Activated gamma-delta T cell (primary cell): ENCODE measurements around the gene KRT77.
"Not testable (repeated sequence)": the region's sequence is repeated elsewhere in the genome, so short reads cannot be mapped to it uniquely, and the experiment has no call there.

Source experiments
- DNase-seq: peaks from one replicate; lab custom pipeline; 2025; lab: John Stamatoyannopoulos, UW

The KRT77 gene

DNA sequence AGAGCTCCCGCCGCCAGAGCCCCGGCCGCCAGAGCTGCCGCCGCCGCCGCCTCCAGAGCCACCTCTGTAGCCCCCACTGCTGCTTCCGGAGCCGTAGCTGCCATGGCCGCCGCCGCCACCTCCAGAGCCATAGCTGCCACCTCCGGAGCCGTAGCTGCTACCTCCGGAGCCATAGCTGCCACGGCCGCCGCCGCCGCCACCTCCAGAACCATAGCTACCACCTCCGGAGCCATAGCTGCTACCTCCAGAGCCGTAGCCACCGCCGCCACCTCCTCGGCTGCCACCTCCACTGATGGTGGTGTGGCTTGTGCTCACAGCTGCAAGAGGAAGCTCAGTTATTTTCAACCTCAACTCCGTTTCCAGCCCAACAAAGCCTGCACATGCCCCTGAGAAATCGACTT, 28.0 kb downstream of the KRT77 start:
- DNase-seq: no peak

DNA sequence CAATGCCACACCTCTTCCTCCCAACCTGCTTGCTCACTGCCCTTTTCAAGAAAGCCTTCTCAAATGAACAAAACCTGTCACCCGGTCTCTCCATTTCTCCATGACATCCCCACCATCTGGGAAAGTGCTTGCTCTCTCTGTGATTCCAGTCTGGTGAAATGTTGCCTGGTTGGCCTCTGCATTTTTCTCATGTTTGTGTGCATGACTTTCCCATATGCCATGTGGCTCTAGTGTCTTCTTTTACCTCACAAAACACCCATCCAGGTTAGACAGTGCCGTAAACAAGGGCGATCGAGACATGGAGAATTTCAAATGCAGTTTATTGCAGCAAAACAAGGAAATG, 28.9 kb downstream of the KRT77 start:
- no peak for DNase-seq

DNA sequence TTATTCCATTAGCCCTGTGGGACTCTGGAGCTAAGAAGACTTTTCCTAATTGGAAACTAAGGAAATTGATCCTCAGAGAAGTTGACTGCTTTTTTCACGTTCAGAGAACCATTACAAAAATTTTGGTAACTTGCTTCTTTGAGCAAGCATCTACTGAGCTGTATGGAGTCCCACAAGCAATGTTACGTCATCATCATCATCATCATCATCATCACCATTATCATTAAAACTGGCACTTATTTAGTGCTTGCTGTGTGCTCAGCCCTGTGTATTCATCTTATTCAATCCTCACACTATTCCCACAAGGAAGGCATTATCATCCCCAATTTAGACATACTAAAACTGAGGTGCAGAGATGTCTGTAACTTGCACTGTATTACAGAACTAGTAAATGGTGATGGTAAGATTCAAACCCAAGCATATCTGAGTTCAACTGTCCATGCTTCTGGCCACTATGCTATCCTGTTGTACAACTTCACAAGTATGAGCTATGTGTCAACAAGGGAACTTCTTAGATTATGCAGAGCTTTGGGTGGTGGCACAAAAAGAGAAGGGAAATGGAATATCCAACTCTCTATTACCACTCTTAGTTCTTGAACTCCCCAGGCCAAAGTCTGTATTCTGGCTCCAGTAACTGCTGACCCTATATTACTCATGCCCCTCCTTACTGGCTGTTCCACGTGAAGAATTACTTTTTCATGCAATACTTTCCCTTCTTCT, 29.5 kb downstream of the KRT77 start:
- no peak for DNase-seq

DNA sequence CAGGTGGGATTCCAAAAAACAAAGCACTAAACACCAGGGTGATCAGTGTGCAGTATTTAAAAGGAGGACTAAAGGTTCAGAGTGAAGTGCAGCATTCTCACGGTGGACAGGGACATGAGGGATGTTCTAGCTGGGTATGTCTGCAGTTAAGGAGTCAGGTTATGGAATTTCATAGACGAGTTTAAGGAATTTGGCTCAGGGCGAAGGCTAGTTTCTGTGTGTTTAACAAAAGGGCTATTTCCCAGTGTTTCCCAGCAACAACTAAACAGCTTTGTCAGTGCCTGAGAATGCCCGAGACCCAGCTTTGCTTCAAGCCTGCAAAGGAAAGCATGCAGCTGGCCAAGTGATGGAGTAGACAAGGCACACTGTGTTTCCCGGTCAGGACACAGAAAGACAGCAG, 30.1 kb downstream of the KRT77 start:
- no peak for DNase-seq

DNA sequence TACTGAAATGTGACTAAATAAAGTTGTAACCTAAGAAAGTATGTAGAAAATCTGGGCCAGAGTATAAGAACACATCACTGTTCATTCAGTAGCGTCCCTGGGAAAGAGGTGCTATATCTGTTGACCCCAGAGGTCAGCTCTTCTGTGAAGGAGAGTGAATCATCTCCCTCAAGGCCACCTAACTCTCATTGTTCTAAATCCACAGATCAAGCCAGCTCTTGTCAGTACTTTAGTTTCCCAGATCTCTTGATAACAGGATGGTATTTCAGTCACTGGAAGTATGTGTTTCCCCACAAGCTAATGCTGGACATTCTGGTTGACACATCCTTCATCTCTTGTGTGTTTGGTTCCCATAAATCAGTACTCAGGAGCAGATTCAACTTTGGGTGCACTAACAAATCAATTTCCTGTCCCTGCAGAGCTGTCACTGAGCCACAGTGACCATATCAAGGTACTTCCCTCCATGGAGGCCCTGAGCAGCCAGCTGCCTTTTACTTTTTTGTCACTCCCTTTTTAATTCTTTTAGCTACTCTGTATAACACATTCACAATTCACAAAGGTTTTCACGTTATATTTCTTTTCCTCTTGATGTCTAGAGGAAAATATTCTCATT, 30.9 kb downstream of the KRT77 start:
- DNase-seq: no peak

DNA sequence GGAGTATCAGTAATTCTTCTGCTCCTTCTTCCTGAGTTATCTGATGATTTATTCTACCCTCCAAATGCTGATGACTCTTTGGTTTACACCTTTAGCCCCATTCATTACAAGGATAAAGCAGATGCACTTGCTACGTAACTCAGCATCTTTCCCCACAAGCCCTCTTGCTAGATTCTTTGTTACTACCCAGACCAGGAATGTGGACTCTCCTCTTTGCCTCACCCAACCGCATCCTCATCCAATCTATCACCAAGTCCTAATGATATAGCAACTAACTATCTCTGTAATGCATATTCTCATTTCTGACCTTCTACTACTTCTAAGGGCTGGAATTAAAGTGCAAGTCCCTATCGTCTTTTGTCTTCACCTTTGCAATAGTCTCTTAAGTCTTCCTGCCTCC, 32.4 kb downstream of the KRT77 start:
- DNase-seq: no peak

DNA sequence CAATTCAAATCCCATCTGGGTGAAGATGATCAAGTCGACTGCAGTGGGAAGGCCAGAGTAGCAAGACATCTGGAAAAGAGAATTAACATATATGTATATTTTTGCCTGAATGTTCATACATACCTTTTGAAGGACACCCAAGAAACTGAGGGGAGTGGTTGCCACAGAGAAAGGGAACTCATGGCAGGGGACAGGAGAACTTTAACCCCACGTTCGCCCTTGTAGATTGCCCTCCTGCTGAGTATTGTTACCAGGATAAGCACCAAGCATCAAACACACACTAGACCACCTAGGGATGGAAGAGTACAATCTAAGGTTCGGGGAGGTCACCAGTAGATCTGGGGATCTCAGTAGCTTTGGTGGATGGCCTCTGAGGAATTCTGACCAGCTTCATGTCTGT, 32.8 kb downstream of the KRT77 start:
- no peak for DNase-seq

DNA sequence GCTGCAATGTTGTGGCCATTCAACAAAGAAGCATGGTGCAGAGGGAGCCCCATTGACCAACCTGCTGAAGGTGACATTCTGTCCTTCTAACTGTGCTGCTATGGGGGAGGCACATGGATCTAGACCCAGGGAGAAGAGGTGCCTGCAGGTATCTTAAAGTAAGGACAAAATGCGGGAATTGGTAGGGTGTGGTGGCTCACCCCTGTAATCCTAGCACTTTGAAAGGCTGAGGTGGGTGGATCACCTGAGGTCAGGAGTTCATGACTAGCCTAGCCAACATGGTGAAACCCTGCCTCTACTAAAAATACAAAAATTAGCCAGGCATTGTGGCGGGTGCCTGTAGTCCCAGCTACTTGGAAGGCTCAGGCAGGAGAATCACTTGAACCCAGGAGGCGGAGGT, 33.4 kb downstream of the KRT77 start:
- not testable (repeated sequence) for DNase-seq

DNA sequence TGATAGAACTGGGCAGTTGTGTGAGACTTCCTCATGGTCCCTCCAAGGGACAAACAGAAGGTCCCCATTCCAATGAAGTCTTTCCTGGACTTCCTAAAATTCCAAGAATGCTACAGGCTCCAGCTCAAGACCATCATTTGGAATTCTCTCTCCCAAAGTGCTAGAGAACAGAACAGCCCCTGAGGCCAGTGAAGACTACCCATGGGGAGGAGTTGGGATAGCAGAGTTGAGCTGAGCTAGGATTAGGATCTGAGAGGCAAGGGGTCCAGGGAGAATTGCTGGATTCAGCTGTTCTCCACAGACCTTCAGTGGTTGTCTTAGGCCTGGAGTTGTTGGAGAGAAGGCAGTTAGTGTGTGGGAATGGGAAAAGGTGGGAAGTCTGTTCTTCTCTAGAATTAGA, 33.9 kb downstream of the KRT77 start:
- DNase-seq: no peak

DNA sequence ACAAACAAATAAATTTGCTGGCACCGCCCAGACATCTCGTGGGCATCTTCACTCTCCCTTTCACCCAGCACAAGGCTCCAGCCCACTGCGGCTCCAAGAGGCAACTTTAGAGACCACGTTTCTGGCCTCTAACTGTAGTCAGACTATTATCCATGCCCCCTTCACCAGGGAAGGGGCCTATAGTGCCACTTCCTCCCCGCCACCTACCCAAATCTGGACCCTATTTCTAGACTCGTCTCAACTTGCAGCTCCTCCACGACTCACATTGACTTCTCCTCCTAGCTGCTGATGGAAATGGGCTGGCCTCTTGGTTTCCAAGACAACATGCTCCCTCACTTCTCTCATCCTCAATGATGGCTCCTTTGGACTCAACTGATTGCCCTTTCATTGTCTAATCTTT, 35.4 kb downstream of the KRT77 start:
- no peak for DNase-seq

DNA sequence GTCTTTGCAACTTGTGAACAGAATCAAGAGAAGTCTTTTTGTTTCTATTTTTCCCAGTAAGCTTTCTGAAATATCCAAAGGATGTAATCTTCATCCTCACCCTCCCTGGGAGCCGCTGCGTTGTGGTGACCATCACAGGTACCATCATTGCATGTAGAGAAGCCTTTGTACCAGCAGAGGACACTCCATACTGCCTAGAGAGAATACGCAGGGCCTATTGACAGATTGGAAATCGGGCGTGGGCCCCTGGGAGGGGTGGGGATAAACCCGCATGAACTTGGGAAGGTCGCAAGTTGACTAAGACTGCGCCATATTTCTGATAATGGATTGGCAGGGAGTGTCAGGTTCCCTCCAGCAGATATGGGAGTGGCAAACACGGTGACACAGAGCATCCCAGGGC, 35.8 kb downstream of the KRT77 start:
- DNase-seq: no peak

DNA sequence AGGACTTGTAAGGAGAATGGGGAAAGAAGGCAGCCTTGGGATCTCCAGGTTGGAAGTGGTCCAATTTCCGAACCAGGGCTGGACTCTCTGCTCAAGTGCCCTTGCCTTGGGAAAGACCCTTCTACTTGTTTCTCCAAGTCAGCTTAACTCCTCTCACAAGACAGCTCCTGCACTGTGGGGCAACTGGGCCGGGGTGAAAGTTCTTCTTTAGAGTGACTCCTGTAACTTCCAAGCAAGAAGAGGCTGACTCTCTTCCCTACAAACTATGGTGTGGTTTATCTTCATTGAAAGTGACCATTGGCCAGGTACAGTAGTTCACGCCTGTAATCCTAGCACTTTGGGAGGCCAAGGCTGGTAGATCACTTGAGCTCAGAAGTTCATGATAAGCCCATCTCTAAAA, 36.9 kb downstream of the KRT77 start:
- DNase-seq: no peak

DNA sequence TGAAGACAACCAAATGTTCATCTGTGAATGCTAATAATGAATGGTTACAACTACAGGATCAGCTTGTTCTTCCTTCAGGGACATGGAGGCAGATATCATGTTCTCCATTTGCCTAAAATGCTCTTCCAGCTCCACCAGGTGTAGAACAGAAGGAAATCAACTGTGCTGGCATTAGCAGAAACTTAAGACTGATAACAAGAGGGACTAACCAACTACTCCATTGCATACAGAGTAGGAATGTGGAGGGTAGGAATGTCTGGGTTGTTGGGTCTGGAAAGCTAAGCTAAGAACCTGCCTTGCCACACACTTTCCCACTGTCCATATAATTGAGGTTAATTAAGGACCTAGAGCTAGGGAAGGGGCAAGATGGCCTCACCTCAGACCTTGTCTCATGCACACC, 39.9 kb downstream of the KRT77 start:
- DNase-seq: no peak

DNA sequence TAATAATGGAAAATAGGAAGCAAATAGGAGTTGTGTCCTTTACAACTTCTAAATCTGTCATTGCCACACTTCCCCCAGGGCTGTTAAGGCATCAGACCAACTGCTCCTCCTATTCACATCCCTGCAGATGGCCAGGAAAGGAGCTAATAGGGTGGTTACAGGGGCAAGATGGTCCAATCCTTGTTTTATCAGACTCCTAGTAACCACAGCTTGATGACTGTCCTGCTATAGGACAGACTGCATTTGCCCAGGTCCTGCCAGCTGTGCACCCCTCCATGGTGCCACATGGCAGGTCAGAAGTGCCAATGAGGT, 40.5 kb downstream of the KRT77 start:
- DNase-seq: no peak

DNA sequence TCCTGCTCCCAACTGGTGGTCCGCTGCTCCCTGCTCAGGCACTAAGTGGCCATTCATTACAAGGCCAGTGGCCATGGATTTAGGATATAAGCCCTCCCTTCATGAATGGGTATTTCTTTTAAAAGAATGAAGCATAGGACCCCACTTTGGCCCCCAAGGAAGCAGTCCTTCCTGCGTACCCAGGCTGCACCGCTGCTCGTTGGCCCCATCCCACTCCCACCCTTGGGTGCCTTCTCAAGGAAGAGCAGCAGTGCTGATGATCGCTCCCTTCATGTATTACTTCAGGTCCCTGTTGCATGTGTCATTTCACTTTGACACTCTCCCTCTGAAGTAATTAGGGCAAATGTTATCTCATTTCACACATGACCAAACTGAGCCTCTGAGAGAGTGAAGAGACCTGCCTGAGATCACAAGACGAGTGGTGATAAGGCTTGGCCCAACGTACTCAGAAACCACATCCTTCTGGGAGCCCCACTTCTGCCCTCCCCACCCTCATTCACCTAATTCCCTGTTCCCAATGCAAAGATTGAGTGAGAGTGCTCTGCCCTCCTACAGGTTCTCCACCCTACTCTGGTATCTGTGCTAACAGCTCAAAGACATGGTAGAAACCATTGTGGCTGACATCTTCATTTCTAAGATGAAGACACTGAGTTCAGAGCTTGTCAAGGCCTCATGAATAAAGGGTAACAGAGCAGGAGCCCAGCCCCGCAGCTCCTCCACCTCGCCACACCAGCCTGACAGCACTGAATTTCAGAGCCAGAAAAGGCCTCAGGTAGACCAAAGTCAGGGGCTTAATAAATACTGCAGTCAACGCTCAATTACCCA, 41.0 kb downstream of the KRT77 start:
- no peak for DNase-seq

DNA sequence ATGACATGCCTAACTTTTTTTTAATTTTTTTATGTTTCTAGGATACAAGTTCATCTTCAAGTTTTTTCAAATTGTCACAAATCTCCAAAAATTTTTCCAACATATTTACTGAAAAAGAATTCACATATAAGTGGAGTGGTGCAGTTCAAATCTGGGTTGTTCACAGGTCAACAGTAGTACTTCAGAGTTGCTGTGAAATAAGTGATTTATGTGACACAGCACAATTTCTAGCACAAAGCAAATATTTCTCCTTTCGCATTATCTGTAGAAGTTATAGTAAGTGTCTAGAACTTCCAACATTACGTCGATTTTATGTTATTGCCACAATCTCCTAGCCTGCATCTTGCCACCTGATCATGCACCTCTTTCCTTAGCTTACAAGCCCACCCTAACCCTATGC, 41.7 kb downstream of the KRT77 start:
- no peak for DNase-seq

DNA sequence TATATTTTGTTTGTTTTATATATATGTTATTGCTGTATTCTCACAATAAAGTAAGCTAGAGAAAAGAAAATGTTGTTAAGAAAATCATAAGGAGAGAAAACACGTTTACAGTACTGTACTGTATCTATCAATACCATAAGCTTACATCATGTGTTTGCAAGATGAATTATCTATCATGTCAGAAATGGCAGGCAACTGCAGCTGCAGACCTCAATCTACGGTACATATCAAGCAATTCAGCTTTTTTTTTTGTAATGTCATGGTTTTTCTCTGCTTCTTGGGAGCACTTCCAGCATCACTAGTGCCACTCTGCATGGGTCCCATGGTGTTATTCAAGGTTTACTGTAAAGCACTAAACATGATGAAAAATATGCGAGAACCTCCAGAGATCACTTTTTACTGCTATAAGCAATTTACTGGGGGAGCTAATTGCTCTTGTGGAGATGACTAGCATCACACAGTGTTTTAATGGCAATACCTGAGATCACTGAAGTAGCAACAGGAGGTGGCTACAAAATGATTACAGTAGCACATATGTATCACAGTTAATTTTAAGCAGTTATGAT, 42.3 kb downstream of the KRT77 start:
- DNase-seq: no peak

DNA sequence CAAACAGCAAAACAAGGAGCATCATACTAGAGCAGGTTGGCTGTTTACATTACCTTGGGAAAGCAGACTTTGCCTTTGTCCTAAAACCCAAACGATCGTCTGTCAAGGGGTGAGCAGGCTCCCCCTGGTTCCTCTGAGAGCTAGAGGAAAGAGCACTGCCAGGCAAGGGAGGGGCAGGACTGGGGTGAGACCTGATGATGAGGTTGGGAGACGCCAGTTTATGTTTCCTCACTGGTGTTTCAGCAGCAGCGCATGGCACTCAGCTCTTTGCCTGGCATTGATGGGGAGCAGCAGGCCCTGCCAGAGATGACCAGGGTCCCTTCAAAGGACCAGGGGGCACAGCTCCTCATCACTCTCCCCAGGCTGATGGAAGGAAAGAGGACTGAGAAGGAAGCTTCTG, 43.4 kb downstream of the KRT77 start:
- DNase-seq: no peak

DNA sequence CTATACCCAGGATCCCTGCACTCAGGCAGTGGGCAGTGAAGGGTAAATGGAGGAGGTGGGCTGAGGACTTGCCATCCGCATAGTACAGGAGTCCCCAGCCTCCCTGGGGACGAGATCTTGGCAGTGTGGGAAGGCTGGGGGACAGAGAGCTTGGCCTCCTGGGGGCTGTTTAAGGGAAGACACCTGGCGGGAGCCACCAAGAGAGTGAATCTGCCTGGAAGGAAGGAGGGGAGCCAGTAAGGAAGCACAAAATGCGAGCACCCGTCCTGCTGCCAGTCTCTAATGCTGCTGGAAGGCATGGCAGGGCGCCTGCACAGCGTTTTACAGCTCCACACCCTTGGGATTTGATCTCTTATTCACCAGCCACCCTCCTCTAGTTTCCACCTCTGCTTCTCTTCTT, 43.9 kb downstream of the KRT77 start:
- no peak for DNase-seq

DNA sequence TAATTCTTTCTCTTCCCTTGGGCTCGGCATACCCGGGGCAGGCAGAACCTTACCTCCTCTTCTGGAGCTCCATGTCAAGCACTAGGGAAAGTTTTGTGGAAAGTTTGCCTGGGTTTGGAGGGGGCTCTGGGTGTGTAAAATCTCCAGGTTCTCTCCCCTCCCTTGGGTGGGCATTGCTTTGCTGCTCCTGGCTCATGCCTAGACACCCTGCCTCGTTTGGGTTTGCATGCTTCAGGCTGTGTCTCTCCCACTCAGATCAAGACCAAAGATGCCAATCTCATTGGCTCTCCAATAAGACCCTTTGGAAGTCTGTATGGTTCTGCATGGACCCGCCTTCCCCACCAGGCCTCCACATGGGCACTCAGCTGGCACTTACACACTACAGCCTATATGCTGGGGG, 45.1 kb downstream of the KRT77 start:
- DNase-seq: no peak

DNA sequence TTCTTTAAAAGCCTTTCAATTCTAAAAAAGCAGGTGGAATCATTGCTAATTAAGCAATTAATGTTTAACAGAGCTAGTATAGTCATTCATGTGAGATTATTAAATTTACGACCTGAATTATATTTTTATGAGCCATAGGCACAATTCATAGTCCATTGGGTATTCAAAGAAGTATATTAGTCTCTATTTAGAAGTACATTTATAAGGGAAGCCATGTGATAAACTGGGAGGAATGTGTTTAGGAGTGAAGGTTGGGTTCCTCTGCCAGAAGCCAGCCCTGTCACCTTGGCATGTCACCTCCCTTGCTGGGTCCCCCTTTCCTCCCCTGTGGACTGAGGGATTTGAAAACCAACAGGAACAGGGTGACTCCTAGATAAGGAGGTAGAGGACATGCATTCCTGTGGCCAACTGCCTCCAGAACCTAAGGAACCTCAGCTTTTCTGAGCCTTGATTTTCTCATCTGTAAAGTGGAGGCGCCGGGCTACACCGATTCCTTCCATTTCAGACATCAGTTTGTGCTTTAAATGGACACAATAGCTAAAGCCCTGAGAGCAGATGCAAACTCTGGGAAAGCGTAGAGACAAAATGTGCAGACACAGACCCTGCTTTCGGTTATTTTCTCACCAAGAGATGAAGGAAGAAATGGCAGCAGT, 45.9 kb downstream of the KRT77 start:
- no peak for DNase-seq

DNA sequence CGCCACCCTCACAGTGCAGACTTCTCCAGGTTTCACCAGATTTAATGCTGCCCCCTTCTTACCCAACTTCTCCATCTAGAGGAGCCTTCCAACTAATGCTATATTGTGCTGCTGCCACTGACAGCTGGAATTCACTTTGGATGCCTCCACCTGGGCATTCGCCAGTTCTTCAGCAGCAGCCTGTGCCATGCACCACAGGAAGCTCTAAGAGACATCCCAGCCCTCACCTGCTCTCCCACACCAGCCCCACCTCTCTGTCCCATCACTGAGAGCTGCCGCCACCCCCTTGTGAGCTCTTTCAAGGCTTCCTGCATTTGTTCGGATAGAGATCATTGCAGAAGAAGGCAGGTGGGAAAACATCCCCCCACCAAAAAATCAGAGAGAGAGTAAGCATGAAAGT, 46.7 kb downstream of the KRT77 start:
- DNase-seq: no peak

DNA sequence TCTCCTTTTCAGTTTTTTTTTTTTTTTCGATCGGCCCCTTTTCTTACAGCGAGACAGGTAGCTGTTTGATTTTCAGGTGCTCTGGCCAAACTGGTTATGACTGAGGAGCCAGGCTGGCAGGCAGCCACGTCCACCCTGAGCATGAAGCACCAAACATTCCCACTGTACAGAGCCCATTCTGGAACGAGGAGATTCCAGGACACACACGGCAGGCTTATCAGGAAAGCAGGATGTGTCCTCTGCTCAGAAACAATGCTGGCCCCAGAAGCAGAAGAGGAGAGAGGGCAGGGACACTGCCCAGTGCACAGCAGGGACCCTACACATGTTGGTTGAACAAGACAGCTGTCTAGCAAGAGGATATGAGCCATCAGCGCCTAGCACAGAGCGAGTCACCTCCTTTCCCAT, 47.6 kb downstream of the KRT77 start:
- no peak for DNase-seq
